GM10266 (cell line): Measurements from ENCODE around the gene CCDC154.

ENCODE experiments used
- DNase-seq: peaks from one replicate; pipeline ENCODE4 v3.0.0; 2012; ENCODE audit errors: extremely low spot score
- CTCF ChIP-seq: IDR thresholded peaks from 2 replicates; pipeline ENCODE4 v1.5.1; 2012; ENCODE audit warnings: mild to moderate bottlenecking, low read depth; ENCODE audit not compliant: control insufficient read depth, insufficient read depth; ENCODE audit errors: missing control alignments

The CCDC154 gene

GRCh38 chr16:1433756-1434155 lies 10.6 kb downstream of the CCDC154 start:
- no peak for DNase-seq
- no peak for TF ChIP-seq CTCF

GRCh38 chr16:1433263-1433560 lies 11.1 kb downstream of the CCDC154 start:
- no peak for DNase-seq

DNA sequence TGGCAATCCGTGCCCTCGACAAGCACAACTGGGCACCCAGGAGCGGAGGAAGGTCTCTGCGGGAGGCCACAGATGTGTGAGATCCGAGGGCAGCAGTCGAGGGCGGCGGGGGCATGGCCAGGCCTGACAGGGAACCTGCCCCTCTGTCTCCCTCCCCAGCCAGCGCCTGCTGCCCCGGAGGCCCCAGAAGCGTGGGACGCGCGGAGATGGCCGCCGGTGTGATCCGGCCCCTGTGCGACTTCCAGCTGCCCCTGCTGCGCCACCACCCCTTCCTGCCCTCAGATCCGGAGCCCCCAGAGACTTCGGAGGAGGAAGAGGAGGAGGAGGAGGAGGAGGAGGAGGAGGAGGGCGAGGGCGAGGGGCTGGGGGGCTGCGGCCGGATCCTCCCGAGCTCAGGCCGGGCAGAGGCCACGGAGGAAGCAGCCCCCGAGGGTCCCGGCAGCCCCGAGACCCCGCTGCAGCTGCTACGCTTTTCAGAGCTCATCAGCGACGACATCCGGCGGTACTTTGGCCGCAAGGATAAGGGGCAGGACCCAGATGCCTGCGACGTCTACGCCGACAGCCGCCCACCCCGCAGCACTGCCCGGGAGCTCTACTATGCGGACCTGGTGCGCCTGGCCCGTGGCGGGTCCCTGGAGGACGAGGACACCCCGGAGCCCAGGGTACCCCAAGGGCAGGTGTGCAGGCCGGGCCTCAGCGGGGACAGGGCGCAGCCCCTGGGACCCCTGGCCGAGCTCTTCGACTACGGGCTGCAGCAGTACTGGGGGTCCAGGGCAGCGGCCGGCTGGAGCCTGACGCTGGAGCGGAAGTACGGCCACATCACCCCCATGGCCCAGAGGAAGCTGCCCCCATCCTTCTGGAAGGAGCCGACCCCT lies 11.7 kb downstream of the CCDC154 start:
- DNase-seq, result no peak

More at GRCh38 chr16:1433263-1433560, 11.1 kb downstream of the CCDC154 start:
- no peak for TF ChIP-seq CTCF

DNA sequence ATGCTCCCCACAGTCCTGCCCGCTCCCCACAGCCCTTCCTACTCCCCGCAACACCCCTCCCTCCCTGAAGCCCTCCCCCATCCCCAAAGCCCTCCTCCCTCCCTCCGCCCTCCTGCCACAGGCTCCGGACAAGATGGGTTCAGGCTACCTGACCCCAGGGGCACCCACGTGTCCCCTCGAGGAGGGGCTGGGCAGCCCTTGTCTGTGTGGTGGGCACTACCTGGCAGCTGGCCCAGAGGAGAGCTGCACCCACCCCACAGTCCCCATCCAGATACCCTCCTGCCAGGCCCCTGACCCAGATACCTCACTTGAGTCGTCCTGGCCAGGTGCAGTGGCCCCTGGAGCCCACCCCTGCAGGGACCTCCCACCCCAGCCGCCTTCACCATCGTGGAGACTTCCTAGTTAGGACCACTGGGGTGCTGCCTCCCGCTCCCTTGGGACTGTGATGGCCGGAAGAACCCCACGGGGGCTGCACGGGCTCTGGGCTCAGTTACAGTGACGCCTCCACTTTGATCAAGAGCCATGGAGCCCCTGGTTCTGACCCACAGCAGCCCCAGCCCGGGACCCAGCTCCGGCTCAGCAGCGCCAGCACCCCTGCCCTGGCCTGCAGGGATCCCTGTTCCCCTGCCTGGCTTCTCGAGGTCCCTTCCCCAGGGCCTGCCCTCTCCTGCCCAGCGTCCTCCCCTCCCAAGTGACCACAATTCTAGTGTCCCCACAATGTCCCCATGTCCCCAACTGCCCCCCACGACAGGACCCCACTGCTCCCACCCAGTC lies 12.7 kb downstream of the CCDC154 start:
- DNase-seq, result no peak
- TF ChIP-seq CTCF, result no peak

More for the DNA sequence above, 11.7 kb downstream of the CCDC154 start:
- TF ChIP-seq CTCF, result no peak

DNA sequence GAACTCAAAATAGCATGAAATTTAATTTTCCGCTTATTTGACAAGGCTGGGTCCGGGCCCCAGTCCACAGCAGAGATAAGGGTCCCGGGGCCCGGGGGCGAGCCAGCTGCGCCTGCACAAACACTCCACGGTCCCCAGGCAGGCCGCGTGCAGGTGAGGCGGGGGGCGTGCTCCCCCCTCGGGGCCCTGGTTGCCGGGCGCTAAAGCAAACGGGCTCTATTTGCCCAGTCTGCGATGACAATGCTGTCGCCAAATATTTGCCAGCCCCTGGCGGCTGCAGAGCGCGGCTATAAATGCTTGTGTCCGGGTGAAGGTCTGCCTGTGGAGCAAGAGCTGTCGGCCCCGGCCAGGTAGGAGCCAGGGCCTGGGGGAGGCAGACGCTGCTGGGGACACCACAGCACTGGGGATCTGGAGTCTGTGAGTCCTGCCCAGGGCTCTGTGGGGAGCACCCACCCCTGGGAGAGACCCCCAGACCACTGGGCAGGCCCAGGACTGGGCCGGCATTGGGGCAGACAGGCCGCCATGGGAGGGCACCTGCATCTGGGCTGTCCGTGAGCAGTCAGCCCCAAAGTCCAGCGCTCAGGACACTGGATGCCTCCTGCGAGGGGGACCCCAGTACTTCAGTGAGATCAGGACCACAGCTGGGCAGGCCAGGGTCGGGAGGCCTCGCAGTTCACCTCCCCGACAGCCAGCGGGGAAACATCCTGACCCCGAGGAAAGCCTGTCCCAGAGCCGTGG lies 13.4 kb downstream of the CCDC154 start, which contains the start of gene PERCC1:
PERCC1 (plus strand) TSS at position 320 of the 738 bp plus-strand sequence. CDS start 1,516 bp downstream, outside the sequence.
- no peak for TF ChIP-seq CTCF
- DNase-seq, result no peak

DNA sequence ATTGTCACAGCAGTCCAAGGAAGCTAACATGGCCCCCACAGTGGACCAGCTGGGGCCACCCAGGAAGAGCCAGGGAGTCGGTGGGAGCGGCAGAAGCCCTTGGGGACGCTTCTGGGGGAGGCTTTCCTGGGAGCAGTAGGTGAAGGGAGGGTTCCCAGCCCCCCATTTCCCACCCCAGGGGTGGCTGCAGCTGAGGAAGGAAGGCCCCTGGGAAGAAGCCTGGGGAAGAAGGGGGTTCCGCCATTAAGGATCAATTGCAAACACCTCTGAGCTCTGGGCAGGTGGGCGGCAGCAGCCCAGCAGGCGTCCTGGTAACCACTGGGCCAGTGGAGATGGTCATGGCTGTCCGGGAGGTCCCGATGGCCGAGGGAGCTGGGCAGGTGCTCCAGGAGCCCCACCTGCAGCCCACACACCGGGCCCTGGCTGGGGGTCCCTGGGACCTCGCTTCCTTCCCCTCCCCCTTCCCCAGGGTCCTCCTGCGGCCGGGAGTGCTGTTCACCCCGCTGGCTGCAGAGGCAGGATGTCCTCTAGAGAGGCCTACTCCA lies 14.1 kb downstream of the CCDC154 start:
- TF ChIP-seq CTCF, result no peak
- no peak for DNase-seq

DNA sequence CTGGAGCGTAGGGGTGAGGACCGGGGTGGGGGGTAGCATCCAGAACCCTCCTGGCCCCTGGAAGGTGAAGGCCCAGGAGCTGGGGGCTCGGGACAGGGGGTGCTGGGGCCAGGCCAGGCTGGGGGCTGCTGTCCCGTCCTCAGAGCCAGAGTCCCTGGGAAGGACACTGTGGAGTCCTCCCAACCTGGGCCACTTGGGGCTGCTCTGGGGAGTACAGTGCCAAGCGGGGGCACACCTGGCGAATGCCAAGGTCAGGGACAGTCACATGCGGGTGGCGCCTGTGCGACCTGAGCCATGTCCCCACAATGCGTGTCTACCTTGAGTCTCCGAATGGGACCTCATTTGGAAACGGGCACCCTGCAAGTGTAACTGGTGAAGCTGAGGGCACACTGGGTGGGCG lies 14.7 kb downstream of the CCDC154 start:
- no peak for TF ChIP-seq CTCF

More for the DNA sequence above, 14.7 kb downstream of the CCDC154 start:
- DNase-seq, result no peak
